HG03159 (cell line): Measurements from ENCODE around the gene SEMA7A.

ENCODE experiments used
- ATAC-seq: cut with Tn5 transposase; IDR thresholded peaks from one replicate; pipeline ENCODE4 v1.9.1; 2021; ENCODE audit warnings: mild to moderate bottlenecking, moderate library complexity; ENCODE audit not compliant: unreplicated experiment

The SEMA7A gene

GRCh38 chr15:74417670-74418069 lies 16.1 kb downstream of the SEMA7A start:
- ATAC-seq = no peak

GRCh38 chr15:74417225-74417624 lies 16.5 kb downstream of the SEMA7A start:
- no peak for ATAC-seq

- no peak for ATAC-seq
Observed at GRCh38 chr15:74415966-74416916, 17.5 kb downstream of the SEMA7A start.

- ATAC-seq = no peak
Observed at GRCh38 chr15:74414603-74415338, 19.0 kb downstream of the SEMA7A start.

GRCh38 chr15:74414081-74414580 lies 19.6 kb downstream of the SEMA7A start:
- ATAC-seq = no peak

GRCh38 chr15:74413350-74414080 lies 20.2 kb downstream of the SEMA7A start:
- ATAC-seq = no peak

GRCh38 chr15:74412159-74412558 lies 21.6 kb downstream of the SEMA7A start:
- ATAC-seq = no peak

GRCh38 chr15:74411686-74412085 lies 22.1 kb downstream of the SEMA7A start:
- no peak for ATAC-seq

GRCh38 chr15:74410502-74410901 lies 23.3 kb downstream of the SEMA7A start:
- ATAC-seq = no peak

GRCh38 chr15:74409225-74409624 lies 24.5 kb downstream of the SEMA7A start:
- no peak for ATAC-seq

- ATAC-seq = no peak
Observed at GRCh38 chr15:74408815-74409214, 24.9 kb downstream of the SEMA7A start.

- ATAC-seq = no peak
Observed at GRCh38 chr15:74408385-74408784, 25.4 kb downstream of the SEMA7A start.

- no peak for ATAC-seq
Observed at GRCh38 chr15:74406992-74407705, 26.6 kb downstream of the SEMA7A start.

- no peak for ATAC-seq
Observed at GRCh38 chr15:74406517-74406916, 27.2 kb downstream of the SEMA7A start.

GRCh38 chr15:74405823-74406222 lies 27.9 kb downstream of the SEMA7A start:
- no peak for ATAC-seq

- peak; percentile 30 for ATAC-seq
Observed at GRCh38 chr15:74403991-74404563, 29.7 kb downstream of the SEMA7A start.

- peak; percentile 22 for ATAC-seq
Observed at GRCh38 chr15:74403588-74403919, 30.2 kb downstream of the SEMA7A start.

- peak; percentile 39 for ATAC-seq
Observed at GRCh38 chr15:74402873-74403587, 30.7 kb downstream of the SEMA7A start.

- ATAC-seq = no peak
Observed at GRCh38 chr15:74402337-74402841, 31.4 kb downstream of the SEMA7A start.
